Measurements from ENCODE around the gene FERMT3. TPM values are rescaled to one million over a fixed set of nuclear protein-coding genes. Genes with fewer than 3 reads are reported as not detected.
A peak's percentile ranks its signal among the peaks of the same experiment; 100 is the strongest.

FERMT3 gene
- total RNA-seq, 1 donor from 2014 or later = 5.4 TPM

- no peaks in the 10 kb centered on the region for H3K9me3 ChIP-seq (replicated peaks)
- DNase-seq = peak; percentile 92
- intact Hi-C loops (cut with micrococcal nuclease) = no loop called here
- H3K4me3 ChIP-seq = peak within 1 kb of the TSS; percentile 88
- peaks cover 68% of the 10 kb centered on the region for H3K4me1 ChIP-seq
- TF ChIP-seq CTCF (IDR thresholded peaks at IDR 0.05; ENCODE audit: borderline replicate concordance) = peak; percentile 29
- H3K27ac ChIP-seq (replicated peaks) = peak within 1 kb of the TSS; percentile 97
- peaks cover 14% of the 10 kb centered on the region for H3K36me3 ChIP-seq
- no peaks in the 10 kb centered on the region for H3K27me3 ChIP-seq (ENCODE audit: low read depth)
Measured at GRCh38 chr11:64246871-64247728, 40.6 kb downstream of the FERMT3 start, which contains the start of gene PPP1R14B. PPP1R14B (minus strand) TSS chr11:64246943; CDS start chr11:64246673, 270 bp downstream.

- no peak for TF ChIP-seq CTCF (IDR thresholded peaks at IDR 0.05; ENCODE audit: borderline replicate concordance)
- peak overlapping the region; percentile 88 for H3K4me3 ChIP-seq
- peaks cover 68% of the 10 kb centered on the region for H3K4me1 ChIP-seq
- DNase-seq = no peak
- intact Hi-C loops (cut with micrococcal nuclease) = no loop called here
- no peaks in the 10 kb centered on the region for H3K27me3 ChIP-seq (ENCODE audit: low read depth)
- H3K9me3 ChIP-seq (replicated peaks) = no peaks in the 10 kb centered on the region
- peaks cover 14% of the 10 kb centered on the region for H3K36me3 ChIP-seq
- H3K27ac ChIP-seq (replicated peaks) = peak overlapping the region; percentile 97
Measured at GRCh38 chr11:64247729-64248531, 41.4 kb downstream of the FERMT3 start.

GRCh38 chr11:64248578-64248977 is 42.1 kb downstream of the FERMT3 start:
- TF ChIP-seq CTCF (IDR thresholded peaks at IDR 0.05; ENCODE audit: borderline replicate concordance) = no peak
- peaks cover 68% of the 10 kb centered on the region for H3K4me1 ChIP-seq
- H3K27me3 ChIP-seq (ENCODE audit: low read depth) = no peaks in the 10 kb centered on the region
- no peak overlapping the region for H3K4me3 ChIP-seq
- H3K27ac ChIP-seq (replicated peaks) = no peak overlapping the region
- intact Hi-C loops (cut with micrococcal nuclease) = no loop called here
- DNase-seq = no peak
- H3K36me3 ChIP-seq = peaks cover 9% of the 10 kb centered on the region
- H3K9me3 ChIP-seq (replicated peaks) = no peaks in the 10 kb centered on the region

GRCh38 chr11:64249038-64249437 is 42.5 kb downstream of the FERMT3 start:
- H3K36me3 ChIP-seq = peaks cover 5% of the 10 kb centered on the region
- no peaks in the 10 kb centered on the region for H3K27me3 ChIP-seq (ENCODE audit: low read depth)
- H3K27ac ChIP-seq (replicated peaks) = no peak overlapping the region
- H3K4me1 ChIP-seq = peaks cover 68% of the 10 kb centered on the region
- DNase-seq = no peak
- no peak overlapping the region for H3K4me3 ChIP-seq
- no peaks in the 10 kb centered on the region for H3K9me3 ChIP-seq (replicated peaks)
- intact Hi-C loops (cut with micrococcal nuclease) = no loop called here
- no peak for TF ChIP-seq CTCF (IDR thresholded peaks at IDR 0.05; ENCODE audit: borderline replicate concordance)

- H3K4me3 ChIP-seq = no peak overlapping the region
- peaks cover 5% of the 10 kb centered on the region for H3K36me3 ChIP-seq
- H3K9me3 ChIP-seq (replicated peaks) = no peaks in the 10 kb centered on the region
- TF ChIP-seq CTCF (IDR thresholded peaks at IDR 0.05; ENCODE audit: borderline replicate concordance) = no peak
- H3K4me1 ChIP-seq = peaks cover 63% of the 10 kb centered on the region
- H3K27ac ChIP-seq (replicated peaks) = no peak overlapping the region
- intact Hi-C loops (cut with micrococcal nuclease) = no loop called here
- DNase-seq = no peak
- no peaks in the 10 kb centered on the region for H3K27me3 ChIP-seq (ENCODE audit: low read depth)
Measured at GRCh38 chr11:64249563-64250414, 43.3 kb downstream of the FERMT3 start.

Data from left ventricle myocardium inferior (tissue), 1 donor.